ENCODE results near the gene ZNF844.
"Not testable (repeated sequence)": the region's sequence is repeated elsewhere in the genome, so short reads cannot be mapped to it uniquely, and the experiment has no call there.

Gene ZNF844

DNA sequence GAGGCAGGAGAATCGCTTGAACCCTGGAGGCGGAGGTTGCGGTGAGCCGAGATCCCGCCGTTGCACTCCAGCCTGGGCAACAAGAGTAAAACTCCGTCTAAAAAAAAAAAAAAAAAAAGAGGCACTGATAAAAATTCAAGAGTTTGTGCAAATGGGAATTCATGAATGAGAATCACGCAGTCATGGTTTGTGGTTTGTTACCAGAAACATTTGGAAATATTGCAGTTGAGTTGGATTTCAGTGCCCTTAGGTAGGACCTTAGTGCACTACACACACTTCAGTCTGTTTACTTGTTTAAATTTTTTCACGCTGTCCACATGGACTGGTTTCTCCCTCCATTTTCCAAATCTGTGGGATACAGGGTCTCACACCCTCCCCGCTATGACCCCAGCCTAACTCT lies 28.4 kb downstream of the ZNF844 start:
- DNase-seq, result no peak

DNA sequence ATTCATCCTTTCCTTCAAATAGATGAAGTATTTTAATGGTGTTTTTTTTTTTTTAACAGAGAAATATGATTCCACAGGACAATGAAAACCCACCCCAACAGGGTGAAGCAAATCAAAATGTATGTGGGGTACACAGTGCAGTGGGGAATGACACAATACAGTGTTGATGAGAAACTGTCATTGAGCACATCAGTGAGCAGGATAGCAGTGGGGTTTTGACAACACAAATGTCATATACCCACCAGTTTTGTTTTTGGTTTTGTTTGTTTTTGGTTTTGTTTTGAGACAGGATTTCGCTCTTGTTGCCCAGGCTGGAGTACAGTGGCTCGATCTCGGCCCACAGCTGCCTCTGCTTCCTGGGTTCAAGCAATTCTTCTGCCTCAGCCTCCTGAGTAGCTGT lies 29.2 kb downstream of the ZNF844 start:
- DNase-seq, result no peak

- no peak for DNase-seq
These were observed 30.7 kb downstream of the ZNF844 start for GRCh38 chr19:12095111-12095790.

DNA sequence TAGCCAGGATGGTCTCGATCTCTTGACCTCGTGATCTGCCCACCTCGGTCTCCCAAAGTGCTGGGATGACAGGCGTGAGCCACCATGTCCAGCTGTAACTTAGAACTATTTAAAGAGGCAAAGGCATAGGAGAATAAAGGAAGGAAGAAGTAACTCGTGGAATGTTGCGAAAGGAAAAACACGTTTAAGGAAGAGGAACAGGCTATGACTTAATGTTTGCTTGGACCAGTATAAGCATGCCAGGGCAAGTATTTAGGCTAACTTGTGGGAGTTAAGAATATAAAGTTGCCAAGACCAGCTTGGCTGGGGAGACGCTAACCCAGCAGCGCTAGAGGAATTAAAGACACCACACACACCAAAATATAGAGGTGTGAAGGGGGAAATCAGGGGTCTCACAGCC lies 33.5 kb downstream of the ZNF844 start:
- DNase-seq, result no peak

GRCh38 chr19:12103909-12104308 lies 39.4 kb downstream of the ZNF844 start:
- DNase-seq, result not testable (repeated sequence)

GRCh38 chr19:12111176-12111575 lies 46.6 kb downstream of the ZNF844 start:
- no peak for DNase-seq

DNA sequence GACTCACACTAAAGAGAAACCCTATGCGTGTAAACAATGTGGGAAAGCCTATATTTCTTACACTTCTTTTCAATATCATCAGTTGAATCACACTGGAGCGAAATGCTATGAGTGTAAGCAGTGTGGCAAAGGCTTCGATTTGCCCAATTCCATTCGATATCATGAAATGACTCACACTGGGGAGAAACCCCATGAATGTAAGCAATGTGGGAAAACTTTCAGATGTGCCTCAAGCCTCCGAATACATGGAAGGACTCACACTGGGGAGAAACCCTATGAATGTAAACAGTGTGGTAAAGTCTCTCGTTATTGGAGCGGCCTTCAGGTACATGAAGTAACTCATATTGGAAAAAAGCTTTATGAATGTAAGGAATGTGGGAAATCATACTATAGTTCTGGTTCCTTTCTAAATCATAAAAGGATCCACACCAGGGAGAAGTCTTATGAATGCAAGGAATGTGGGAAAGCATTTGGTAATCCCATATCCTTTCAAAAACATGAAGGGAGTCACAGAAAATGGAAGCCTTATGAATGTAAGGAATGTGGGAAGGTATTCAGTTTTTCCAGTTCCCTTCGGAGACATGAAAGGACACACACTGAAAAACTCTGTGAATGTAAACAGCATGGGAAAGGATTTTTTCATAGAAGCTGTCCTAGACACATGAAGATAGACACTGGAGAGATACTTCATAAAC lies 47.6 kb downstream of the ZNF844 start:
- DNase-seq, result no peak

DNA sequence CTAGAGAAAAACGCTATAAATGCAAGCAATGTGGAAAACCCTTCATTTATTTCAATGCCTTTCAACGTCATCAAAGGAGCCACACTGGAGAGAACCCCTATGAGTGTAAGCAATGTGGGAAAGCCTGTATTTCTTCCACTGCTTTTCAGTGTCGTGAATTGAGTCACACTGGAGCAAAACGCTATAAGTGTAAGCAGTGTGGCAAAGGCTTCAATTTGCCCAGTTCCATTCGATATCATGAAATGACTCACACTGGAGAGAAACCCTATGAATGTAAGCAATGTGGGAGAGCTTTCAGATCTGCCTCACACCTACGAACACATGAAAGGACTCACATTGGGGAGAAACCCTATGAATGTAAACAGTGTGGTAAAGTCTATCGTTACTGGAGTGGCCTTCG lies 48.2 kb downstream of the ZNF844 start:
- DNase-seq, result no peak

DNA sequence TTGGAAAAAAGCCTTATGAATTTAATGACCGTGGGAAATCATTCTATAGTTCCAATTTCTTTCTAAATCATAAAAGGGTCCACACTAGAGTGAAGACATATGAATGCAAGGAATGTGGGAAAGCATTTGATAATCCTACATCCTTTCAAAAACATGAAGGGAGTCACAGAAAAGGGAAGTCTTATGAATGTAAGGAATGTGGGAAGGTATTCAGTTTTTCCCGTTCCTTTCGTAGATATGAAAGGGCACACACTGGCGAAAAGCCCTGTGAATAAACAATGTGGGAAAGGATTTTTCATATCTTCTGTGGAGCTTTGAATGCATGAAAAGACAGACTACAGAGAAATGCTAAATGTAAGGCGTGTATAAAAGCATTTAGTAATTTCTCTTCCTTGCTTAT lies 48.6 kb downstream of the ZNF844 start:
- DNase-seq, result no peak

DNA sequence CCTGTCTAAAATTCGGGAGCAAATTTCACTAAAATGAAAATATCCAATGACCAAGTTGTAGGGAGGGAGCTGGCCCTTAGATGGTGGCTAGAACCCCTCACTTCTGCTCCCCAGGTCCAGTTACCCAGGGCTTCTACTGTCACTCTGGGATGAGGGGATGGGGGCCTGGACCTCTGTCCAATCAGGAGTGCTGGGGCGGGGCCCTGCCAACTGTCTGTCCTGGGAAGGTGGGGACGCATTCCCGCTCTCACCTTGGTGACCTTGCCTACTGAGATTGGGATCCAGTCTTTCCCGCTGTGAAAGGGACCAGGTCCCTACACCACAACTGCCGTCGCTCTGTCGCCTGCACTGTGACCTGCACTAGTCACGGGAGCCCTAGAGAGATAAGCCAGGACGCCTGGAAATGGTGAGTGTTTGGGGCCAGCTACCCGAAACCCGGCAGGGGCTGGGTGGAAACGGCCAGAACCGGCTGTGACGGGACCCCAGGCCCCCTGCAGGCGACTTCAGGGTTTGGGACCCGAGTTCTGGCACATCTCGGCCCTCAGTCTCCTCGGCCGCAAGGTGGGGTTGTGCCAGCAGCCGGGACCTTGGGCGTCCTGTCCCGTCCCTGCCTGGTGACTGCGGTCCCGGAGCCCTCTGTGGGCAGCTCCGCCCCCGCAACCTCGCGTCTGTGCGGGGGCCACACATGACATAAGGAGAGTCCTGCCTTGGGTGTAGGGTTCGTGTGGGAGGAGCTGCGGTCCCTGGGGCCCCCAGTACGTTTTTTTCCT lies 52.9 kb downstream of the ZNF844 start:
- no peak for DNase-seq

DNA sequence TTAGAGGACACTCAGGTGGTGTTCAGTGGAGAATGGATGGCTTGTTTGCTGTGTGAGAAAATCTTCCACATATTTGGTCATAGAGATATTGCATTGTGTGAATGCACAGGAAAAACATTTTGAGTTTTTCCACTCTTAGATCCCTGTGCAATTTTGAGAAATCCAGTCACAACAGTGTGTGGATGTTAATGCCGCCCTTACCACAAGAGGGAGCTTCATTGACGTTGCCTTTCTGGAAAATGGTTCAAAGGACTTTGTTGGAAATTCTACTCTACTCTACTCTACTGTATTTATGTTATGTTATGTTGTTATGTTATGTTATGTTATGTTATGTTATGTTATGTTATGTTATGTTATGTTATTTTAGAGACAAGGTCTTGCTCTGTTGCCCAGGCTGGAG lies 62.2 kb downstream of the ZNF844 start:
- peak in 3 of 6 experiments; percentile 2 to 10 (median 6) for DNase-seq
